ENCODE measurements around the gene A2M. TPM values are rescaled to one million over a fixed set of nuclear protein-coding genes. Genes with fewer than 3 reads are reported as not detected.

A2M gene
- total and polyA plus RNA-seq, 2 of the 8 experiments (the other 6 are each of a cell fraction or from before 2014, with no cell fraction given): 0.15 TPM; not detected in 1

GRCh38 chr12:9095322-9095721 lies 20.4 kb downstream of the A2M start:
- Histone ChIP-seq H3K4me1 (replicated peaks in 1 of 4; ENCODE audit: control insufficient read depth in 3 of 4, insufficient read depth in 4 of 4, low read length in 3 of 4) (no peaks in the 10 kb centered on the region), H3K56ac (replicated peaks; ENCODE audit: insufficient read length, low read depth, low read length) (no peak overlapping the region)
- CTCF ChIA-PET (ENCODE audit: partially characterized antibody): no interaction called here
- TF ChIP-seq RBBP5 (IDR thresholded peaks at IDR 0.05; ENCODE audit: borderline replicate concordance, low read depth, low read length) (no peak), SIN3A (conservative IDR thresholded peaks at IDR 0.05 in 1 of 2, IDR thresholded peaks at IDR 0.05 in 1 of 2; ENCODE audit: low read depth in 1 of 2, low read length in 2 of 2) (no peak), POU5F1 (IDR thresholded peaks at IDR 0.05; ENCODE audit: low read depth, low read length) (no peak), RFX5 (IDR thresholded peaks at IDR 0.05; ENCODE audit: borderline replicate concordance, low read depth, low read length) (no peak), POLR2AphosphoS5 (IDR thresholded peaks at IDR 0.05; ENCODE audit: low read depth, low read length) (no peak), EGR1 (IDR thresholded peaks at IDR 0.05; ENCODE audit: borderline replicate concordance, low read depth, low read length) (no peak), CTBP2 (IDR thresholded peaks at IDR 0.05; ENCODE audit: borderline replicate concordance, insufficient read depth, insufficient read length, low read length) (no peak), USF2 (IDR thresholded peaks at IDR 0.05; ENCODE audit: low read length) (no peak), MAFK (IDR thresholded peaks at IDR 0.05; ENCODE audit: low read depth, low read length) (no peak), RNF2 (IDR thresholded peaks at IDR 0.05; ENCODE audit: borderline replicate concordance, low read depth, low read length, missing control alignments, poor library complexity, severe bottlenecking) (no peak), CHD1 (IDR thresholded peaks at IDR 0.05; ENCODE audit: low read depth, low read length) (no peak), HDAC6 (IDR thresholded peaks at IDR 0.05; ENCODE audit: low read depth, low read length) (no peak), TAF7 (optimal IDR thresholded peaks at IDR 0.05; ENCODE audit: borderline replicate concordance, low read depth, low read length) (no peak)

More at GRCh38 chr12:9095322-9095721, 20.4 kb downstream of the A2M start:
- no peak overlapping the region for H4K91ac ChIP-seq (replicated peaks; ENCODE audit: insufficient read length, low read length)
- H2BK20ac ChIP-seq (ENCODE audit: low read length): no peak overlapping the region
- H3K27ac ChIP-seq (ENCODE audit: low read depth, low read length): no peak overlapping the region
- no peak overlapping the region for H3K9ac ChIP-seq (replicated peaks in 1 of 4; ENCODE audit: extremely low read depth in 1 of 4, low read depth in 3 of 4, low read length in 3 of 4)
- no peak overlapping the region for H2BK15ac ChIP-seq (ENCODE audit: low read length)
- H2BK120ac ChIP-seq (replicated peaks; ENCODE audit: low read depth, low read length): no peak overlapping the region
- POLR2A ChIA-PET (ENCODE audit: partially characterized antibody): no interaction called here
- H3K4me2 ChIP-seq (ENCODE audit: insufficient read depth in 1 of 2, low read depth in 2 of 2, low read length in 2 of 2): no peak overlapping the region
- no peak overlapping the region for H3K23ac ChIP-seq (ENCODE audit: insufficient read length)
- no peak overlapping the region for H2AFZ ChIP-seq (ENCODE audit: low read length)
- no peaks in the 10 kb centered on the region for H3K27me3 ChIP-seq (replicated peaks in 1 of 4; ENCODE audit: control insufficient read depth in 3 of 4, extremely low read depth in 1 of 4, insufficient read depth in 3 of 4, low read length in 3 of 4)
- H4K8ac ChIP-seq (ENCODE audit: extremely low read depth, insufficient read depth, low read length): no peak overlapping the region
- no peak overlapping the region for H3K14ac ChIP-seq (ENCODE audit: insufficient read length)
- no peaks in the 10 kb centered on the region for H3K79me1 ChIP-seq (ENCODE audit: low read depth, low read length)
- no peak overlapping the region for H2BK5ac ChIP-seq (ENCODE audit: low read depth, low read length)
- H3K4ac ChIP-seq (replicated peaks; ENCODE audit: insufficient read length, low read depth, low read length): no peak overlapping the region
- no peak overlapping the region for H3K4me3 ChIP-seq (ENCODE audit: extremely low read depth in 1 of 4, insufficient read depth in 2 of 4, low read depth in 3 of 4, low read length in 4 of 4)
- FAIRE-seq: no peak
- 91% methylated on average over 3 of the region's 3 CpGs; no CpG with 5 or more reads in 1 of the 2 experiments for WGBS, 2 experiments (ENCODE audit: extremely low coverage in 1 of 2, insufficient coverage in 1 of 2, insufficient read length in 1 of 2, insufficient replicate concordance in 2 of 2, low coverage in 1 of 2, low lambda C conversion rate in 2 of 2, missing lambda C conversion rate in 1 of 2)
- H4K5ac ChIP-seq (ENCODE audit: insufficient read length, low read depth, low read length): no peak overlapping the region
- no peaks in the 10 kb centered on the region for H3K79me2 ChIP-seq (ENCODE audit: control insufficient read depth in 1 of 2, insufficient read depth in 2 of 2, low read length in 2 of 2)
- DNase-seq (ENCODE audit: low read depth in 1 of 2, low spot score in 2 of 2): no peak
- no peak overlapping the region for H2BK12ac ChIP-seq (ENCODE audit: low read depth, low read length)
- H3K23me2 ChIP-seq (ENCODE audit: low read depth, low read length): no peaks in the 10 kb centered on the region; the same call in 1 of the 2 replicates
- H4K20me1 ChIP-seq (replicated peaks in 1 of 2; ENCODE audit: control insufficient read depth in 1 of 2, insufficient read depth in 2 of 2, low read length in 2 of 2): no peaks in the 10 kb centered on the region
- H2AK5ac ChIP-seq (ENCODE audit: low read depth, low read length): no peak overlapping the region
- H3K36me3 ChIP-seq (ENCODE audit: control insufficient read depth in 2 of 4, insufficient read depth in 4 of 4, low read length in 3 of 4): no peaks in the 10 kb centered on the region
- no peaks in the 10 kb centered on the region for H3K9me3 ChIP-seq (ENCODE audit: insufficient read depth in 2 of 2, low read depth in 1 of 2, low read length in 1 of 2)
- H3K18ac ChIP-seq (ENCODE audit: extremely low read depth, low read length): no peak overlapping the region

Measured in H1 (cell line).